OCI-M1 (cell line): Measurements from ENCODE around the gene MUC12.
"Not testable (repeated sequence)": the region's sequence is repeated elsewhere in the genome, so short reads cannot be mapped to it uniquely, and the experiment has no call there.

ENCODE experiments used
- DNase-seq: peaks from one replicate; lab custom pipeline; 2025; lab: John Stamatoyannopoulos, UW

Gene MUC12

GRCh38 chr7:100962537-100962936, 6.8 kb upstream of the MUC12 start:
- DNase-seq = no peak

GRCh38 chr7:100963386-100963785, 6.0 kb upstream of the MUC12 start:
- no peak for DNase-seq

DNA sequence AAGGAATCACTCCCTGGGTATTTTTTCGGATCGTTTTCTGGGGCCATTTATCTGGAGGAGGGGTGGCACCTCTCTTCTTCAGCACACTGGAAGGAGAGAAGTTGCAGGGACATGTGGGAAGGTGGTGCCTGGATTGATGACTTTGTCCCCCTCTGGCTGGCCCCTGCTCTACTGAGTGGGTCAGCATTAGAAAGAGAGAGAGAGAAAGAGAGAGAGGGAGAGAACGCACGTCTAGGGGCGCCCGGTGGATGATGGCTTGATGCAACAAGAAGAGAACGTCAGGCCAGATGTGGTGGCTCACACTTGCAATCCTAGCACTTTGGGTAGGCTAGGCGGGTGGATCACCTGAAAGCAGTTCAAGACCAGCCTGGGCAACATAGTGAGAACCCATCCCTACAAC, 5.5 kb upstream of the MUC12 start:
- DNase-seq = no peak

DNA sequence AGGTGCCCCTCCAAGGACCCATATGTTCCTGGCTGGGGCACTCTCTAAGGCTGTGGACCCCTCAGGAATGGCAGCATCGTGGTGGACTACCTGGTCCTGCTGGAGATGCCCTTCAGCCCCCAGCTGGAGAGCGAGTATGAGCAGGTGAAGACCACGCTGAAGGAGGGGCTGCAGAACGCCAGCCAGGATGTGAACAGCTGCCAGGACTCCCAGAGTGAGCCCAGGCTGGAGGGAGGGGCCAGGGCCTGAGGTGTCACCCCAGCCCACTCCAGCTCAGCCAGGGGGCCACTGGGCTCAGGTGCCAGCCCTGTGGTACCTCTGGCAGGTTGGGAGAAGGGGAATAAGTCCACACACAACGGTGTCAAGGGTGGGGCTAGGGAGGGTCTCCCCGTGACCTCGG, 4.7 kb upstream of the MUC12 start:
- DNase-seq = no peak

- DNase-seq = no peak
Measured at GRCh38 chr7:100965045-100965722, 4.2 kb upstream of the MUC12 start.

DNA sequence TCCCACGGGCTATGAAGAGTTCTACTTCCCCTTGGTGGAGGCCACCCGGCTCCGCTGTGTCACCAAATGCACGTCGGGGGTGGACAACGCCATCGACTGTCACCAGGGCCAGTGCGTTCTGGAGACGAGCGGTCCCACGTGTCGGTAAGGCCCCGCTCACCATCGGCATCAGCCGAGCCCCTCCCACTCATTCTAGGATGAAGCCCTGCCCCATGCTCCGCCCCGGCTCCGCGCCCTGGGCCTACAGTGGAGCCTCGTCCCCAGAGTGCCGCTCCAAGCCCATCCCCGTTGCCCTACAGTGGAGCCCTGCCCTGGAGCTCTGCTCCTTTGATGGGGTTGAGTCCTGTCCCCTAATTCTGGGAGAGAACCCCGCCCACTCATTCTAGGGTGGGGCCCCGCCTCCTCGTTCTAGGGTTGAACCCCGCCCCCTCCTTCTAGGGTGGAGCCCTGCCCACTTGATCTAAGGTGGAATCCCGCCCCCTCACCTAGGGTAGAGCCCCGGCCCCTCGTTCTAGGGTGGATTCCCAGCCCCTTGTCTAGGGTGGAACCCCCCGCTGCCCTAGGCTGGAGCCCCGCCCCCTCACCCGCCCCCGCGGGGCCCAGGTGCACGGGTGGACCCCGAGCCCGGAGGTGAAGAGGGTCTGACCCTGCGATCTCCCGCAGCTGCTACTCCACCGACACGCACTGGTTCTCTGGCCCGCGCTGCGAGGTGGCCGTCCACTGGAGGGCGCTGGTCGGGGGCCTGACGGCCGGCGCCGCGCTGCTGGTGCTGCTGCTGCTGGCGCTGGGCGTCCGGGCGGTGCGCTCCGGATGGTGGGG, 3.4 kb upstream of the MUC12 start:
- DNase-seq = no peak

DNA sequence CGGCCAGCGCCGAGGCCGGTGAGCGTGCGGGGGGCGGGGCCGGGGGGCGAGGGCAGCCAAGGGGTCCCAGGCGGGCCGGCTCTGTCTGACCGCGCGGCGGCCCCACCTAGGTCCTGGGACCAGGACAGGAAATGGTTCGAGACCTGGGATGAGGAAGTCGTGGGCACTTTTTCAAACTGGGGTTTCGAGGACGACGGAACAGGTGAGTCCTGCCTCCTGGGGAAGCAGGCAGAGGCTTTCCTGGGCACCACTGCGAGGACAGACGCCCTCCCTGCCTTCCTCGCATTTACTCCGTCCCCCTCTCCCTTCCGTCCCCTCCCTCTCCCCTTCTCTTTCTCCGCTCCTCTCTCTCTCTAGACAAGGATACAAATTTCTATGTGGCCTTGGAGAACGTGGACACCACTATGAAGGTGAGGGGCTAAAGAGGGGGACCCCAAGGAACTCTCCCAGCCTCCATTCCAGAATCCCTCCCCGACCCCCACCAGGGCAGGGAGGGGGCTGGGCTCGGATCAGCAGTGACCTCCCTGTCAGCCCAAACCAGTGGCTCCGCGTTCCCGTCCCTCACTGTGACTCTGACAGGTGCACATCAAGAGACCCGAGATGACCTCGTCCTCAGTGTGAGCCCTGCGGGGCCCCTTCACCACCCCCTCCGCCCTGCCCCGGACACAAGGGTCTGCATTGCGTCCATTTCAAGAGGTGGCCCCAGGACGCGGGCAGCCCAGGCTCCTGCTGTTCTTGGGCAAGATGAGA, 2.6 kb upstream of the MUC12 start:
- DNase-seq = no peak

DNA sequence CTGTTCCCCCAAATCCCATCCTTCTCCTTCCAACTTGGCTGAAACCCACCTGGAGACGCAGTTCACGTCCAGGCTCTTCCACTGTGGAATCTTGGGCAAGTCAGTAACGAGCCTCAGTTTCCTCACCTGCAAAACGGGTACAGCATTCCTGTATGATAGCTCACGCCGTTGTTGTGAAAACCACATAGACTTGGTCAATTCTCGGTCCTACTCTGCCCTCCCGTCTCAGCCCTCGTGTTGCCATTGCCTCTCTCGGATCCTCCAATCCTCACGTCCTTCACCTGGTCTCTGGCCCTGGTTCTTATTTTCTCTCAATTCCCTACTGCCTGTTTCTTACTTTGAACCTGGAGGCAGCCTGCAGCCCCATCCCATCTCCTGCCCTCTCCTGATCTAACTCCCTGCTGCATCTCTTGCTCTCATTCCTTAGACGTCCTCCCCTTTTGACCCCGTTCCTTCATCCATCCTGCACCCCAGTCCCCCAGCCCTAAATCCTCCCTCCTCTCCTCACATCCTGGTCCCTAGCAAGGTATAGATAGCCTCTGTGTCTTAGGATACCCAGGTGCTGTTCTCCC, 2.0 kb upstream of the MUC12 start:
- DNase-seq = no peak

GRCh38 chr7:100968031-100968430, 1.3 kb upstream of the MUC12 start:
- DNase-seq = no peak

DNA sequence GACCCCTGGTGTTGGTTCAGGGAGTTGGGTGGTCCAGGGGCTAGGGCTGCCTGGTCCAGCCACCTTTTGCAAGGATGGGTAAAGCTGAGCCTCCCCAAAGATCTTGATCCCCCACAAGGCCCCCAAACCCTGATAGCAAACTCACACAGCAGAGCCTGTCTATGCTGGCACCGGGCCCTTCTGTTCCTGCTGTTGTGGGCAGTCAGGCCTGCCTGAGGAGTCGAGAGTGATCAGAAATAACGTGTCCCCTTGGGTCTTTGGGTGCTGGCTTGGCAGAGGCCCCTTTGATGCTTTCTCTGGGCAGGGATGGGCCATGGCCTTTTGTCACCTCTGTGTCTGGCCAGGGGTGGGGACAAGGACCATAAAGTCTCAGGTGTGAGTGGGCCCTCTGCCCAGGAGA, 715 bp upstream of the MUC12 start:
- DNase-seq = no peak

GRCh38 chr7:100971111-100972001, 2.0 kb downstream of the MUC12 start:
- no peak for DNase-seq

DNA sequence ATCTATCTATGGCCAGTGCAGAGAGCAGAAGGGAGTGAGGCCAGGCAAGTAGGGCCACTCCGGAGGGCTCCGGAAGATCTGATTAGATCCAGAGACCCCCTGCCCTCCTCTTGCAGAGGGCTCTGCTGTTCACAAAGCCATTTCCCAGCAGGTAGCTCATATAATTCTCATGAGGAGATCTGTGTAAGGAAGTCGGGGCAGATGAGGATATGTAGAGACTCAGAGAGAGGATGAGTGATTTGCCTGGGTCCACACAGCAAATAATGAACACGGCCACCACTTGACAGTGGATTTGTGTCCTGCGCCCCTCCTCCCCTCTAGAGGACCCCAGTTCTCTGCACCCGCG, 2.6 kb downstream of the MUC12 start:
- no peak for DNase-seq

GRCh38 chr7:100974021-100974420, 4.7 kb downstream of the MUC12 start:
- no peak for DNase-seq

DNA sequence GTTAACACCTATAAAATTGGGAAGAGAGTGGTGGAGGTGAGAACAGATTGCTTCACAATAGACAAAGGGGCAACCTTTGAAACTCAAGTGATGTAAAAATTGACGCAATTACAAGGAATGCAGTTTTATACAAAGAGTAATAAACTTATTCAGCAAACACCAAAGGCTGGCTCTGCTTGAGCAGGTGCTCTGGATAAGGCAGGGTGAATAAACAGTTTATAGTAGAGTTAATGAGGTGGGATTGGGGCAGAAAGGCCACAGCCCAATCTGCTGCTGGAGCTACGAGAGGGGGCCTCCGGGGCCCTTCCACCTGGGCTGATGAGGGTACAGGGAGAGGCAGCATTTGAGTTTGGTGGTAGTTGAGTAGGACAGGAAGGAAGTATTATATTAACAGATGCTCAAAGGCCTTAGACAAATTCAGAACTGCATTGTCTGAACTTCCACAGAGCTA, 6.0 kb downstream of the MUC12 start:
- DNase-seq = no peak

GRCh38 chr7:100978300-100978699, 8.9 kb downstream of the MUC12 start:
- DNase-seq = no peak

- no peak for DNase-seq
Measured at GRCh38 chr7:100983451-100984187, 14.3 kb downstream of the MUC12 start.

DNA sequence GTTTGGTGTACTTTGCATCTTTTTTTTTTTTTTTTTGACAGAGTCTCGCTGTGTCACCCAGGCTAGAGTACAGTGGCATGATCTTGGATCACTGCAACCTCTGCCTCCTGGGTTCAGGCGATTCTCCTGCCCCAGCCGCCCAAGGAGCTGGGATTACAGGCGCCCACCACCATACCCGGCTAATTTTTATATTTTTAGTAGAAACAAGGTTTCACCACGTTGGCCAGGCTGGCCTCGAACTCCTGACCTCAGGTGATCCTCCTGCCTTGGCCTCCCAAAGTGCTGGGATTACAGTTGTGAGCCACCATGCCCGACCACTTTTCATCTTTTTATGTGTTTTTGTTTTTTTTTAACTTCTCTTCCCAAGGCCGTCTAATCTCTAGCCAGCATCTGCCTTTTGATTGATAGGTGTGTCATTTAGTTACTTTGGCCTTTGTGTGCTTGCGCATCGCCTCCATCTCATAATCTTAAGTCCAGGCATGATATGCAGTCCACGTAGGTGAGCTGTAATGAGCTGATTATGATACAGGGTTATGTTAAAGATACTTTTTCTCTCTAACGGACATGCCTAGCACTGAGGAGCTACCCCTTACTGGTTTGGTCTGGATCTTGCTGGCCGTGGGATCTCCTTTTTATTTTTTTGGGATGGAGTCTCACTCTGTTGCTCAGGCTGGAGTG, 15.0 kb downstream of the MUC12 start:
- DNase-seq = peak; percentile 52

GRCh38 chr7:100985033-100985797, 15.8 kb downstream of the MUC12 start:
- not testable (repeated sequence) for DNase-seq

DNA sequence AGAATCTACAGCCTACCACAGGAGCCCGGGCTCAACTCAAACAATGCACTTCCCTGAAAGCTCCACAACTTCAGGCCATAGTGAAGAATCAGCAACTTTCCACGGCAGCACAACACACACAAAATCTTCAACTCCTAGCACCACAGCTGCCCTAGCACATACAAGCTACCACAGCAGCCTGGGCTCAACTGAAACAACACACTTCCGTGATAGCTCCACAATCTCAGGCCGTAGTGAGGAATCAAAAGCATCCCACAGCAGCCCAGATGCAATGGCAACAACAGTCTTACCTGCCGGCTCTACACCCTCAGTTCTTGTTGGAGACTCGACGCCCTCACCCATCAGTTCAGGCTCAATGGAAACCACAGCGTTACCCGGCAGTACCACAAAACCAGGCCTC, 22.3 kb downstream of the MUC12 start:
- no peak for DNase-seq
